H1 (cell line): ENCODE results near the gene PDZD11.
"Not testable (repeated sequence)": the region's sequence is repeated elsewhere in the genome, so short reads cannot be mapped to it uniquely, and the experiment has no call there.

Experiments
- CTCF ChIP-seq, 3 experiments: IDR thresholded peaks; 1 replicate in 2 of 3; 2 replicates in 1 of 3; pipeline versions ENCODE4 v1.5.1 to v1.6.1; 2011; ENCODE audit warnings: low read length in 3 of 3, mild to moderate bottlenecking in 3 of 3, inconsistent platforms in 2 of 3, low read depth in 1 of 3, moderate library complexity in 1 of 3; ENCODE audit not compliant: insufficient read depth in 1 of 3; ENCODE audit errors: control extremely low read depth in 1 of 3
- USF2 ChIP-seq: IDR thresholded peaks from 2 replicates; pipeline ENCODE4 v1.6.1; 2011; ENCODE audit warnings: low read length, improper control_type of control experiment

- TF ChIP-seq CTCF (IDR thresholded peaks at IDR 0.05; ENCODE audit: control extremely low read depth in 1 of 3, insufficient read depth in 1 of 3, low read depth in 1 of 3, low read length in 3 of 3); USF2: not testable (repeated sequence)
Measured at GRCh38 chrX:70323628-70324027, 33.9 kb upstream of the PDZD11 start.
